GM19238 (cell line): ENCODE data around the gene DOCK9.

Experiments used
- DNase-seq: peaks from one replicate; pipeline ENCODE4 v3.0.0; 2011; ENCODE audit warnings: low spot score; ENCODE audit not compliant: insufficient read length

DOCK9 gene

DNA sequence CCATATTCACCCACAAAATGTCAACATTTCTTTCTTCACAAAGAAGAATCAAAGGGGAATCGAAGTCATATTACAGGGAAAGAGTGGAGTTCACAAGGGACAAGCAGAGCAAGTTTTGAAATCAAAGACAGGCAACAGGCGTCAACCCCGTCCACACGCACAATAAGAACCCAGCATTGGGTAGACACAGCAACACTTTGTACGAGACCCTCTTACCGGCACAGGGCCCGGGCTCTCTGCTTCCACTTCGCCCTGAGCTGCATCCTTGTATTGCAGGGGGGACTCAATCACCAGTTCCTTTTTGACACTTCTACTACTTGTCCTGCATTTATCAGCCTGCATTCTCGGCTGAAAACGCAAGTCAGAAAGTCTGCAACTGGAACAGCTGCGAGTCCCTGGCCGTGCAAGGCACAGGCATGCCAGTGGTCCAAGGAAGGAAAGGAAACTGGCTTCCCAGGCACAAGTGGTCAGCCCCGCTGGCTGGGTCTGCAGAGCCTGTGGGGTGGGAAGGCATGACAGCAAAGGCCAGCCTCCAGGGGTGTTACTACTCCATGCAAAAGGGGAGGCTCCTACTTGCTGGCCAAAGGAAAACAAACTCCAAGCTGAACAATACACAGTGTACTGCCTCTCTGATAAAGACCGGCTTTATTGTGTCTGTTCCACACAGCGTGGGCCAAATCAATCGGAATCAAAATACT is at the start of gene DOCK9:
Gene DOCK9, minus strand, starts transcription at position 497 of the 698 bp plus-strand sequence. Its CDS starts 155 bp downstream, at position 342.
- no peak for DNase-seq

GRCh38 chr13:99027260-99027659 is 49.4 kb upstream of the DOCK9 start:
- no peak for DNase-seq

- DNase-seq, result no peak
Measured at GRCh38 chr13:99022941-99023340, 45.1 kb upstream of the DOCK9 start.

GRCh38 chr13:99018418-99019180 is 40.7 kb upstream of the DOCK9 start:
- no peak for DNase-seq

DNA sequence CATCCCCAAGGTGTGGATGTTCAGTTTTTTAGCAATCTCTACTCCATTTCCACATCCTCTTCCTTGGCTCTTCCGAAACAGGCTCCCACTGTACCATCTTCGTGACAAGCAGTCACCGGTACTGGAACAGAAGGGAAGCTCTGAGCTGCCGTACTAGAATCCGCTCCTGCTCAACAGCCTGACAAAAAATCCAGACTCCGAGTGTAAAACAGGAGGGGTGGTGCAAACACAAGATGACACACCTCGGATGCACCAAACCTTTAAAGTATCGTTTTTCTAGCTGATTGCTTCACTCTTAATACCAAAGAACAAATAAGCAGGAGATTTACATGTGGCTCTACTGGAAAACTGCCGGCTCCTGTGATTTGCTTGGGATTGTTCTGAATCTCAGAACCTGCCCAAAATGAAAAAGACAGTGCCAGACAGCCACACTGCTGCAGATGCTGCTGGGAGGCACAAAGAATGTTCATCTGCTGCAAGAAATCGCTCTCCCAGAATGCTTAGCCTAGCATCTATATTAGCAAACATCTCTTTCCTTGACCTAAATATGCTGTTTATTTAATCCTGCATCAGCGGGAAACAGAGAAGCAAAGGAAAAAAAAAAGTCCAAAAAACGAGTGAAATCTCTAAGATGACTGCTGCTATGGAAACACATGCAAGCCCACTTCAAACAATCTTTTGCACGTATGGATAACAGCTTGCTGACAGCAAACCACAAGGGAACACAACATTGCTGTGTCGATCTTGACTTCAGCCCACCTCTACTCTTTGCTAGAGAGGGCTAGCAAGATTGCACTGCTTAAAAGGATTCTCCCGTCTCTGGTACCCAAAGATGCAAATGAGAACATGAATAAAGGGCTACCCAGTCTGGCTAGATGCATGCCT is 38.0 kb upstream of the DOCK9 start:
- no peak for DNase-seq

DNA sequence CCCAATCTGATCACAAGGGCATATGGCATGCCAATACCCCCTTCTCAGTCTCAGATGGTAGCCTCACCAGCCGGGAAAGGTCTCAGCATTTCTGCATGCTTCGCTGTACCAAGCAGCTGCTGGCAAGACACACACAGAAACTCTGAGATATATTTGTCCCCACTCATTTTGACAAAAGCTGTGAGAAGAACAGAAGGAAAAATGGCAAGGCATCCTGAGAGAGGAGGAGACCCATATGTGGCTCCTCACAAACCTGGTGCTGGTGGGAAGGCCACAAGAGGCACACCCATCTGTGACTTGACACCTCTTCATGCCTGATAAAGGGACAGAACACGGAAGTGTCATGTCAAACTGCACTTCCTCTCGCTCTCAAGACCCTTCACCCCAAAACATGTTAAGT is 36.7 kb upstream of the DOCK9 start:
- DNase-seq, result no peak

GRCh38 chr13:99013951-99014350 is 36.1 kb upstream of the DOCK9 start:
- no peak for DNase-seq

DNA sequence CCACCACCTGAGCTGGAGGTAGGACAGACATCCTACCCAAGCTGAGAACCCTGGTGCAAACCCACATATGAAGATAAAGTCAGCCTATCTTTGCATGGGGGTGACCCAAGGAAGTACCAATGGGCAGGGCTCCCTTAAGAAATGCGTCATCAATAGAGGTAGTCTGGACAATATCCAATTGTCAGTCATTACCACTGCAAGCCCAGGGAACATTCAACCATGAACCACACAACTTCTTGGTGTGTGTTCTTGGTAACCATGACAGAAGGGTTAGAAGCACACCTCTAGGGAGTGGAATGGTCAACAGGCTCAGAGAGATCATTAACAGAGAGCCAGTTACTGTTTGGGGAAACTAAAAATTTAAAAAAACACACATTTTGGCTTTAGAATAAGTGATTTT is 34.7 kb upstream of the DOCK9 start:
- DNase-seq, result no peak

DNA sequence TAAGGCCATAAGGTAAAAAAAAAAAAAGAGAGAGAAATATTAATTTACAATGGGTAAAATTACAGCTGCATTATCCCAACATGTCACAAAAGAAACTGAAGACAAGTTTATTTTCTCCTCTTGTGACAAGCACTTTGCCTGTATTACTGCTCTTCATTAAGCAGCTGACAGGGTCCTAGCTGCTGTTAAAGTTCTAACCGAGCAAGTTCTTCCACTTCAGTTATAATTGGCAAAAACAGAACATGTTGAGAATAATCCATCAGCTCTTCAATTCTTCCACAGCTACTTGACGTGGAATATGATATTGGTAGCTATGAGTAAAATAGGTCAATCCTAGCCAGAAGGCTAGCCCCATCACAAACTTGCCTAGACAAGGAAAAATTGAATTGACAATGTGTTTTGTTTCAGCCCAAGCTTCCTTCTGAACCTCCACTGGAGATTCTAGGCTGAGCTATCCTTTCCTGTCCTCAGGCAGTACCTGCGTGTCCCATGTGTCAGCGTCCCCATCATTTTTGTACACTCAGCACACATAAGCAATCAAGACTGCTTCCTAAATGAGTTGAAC is 32.2 kb upstream of the DOCK9 start:
- no peak for DNase-seq

DNA sequence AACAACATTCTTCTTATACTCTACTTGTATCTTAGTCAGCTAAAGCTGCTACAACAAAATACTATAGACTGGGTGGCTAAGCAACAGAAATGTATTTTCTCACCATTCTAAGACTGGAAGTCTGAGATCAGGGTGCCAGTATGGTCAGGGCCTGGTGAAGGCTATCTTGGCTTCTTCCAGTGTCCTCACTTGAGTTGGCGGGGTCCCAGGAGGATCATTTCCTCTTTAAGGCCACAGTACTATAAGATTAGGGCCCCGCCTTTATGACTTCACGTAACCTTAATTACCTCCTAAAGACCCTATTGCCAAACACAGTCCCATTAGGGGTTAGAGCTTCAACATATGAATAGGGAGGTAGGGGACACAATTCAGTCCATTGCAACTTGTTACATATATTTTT is 30.7 kb upstream of the DOCK9 start:
- DNase-seq, result no peak

GRCh38 chr13:99007414-99007986 is 29.6 kb upstream of the DOCK9 start:
- no peak for DNase-seq

- no peak for DNase-seq
Measured at GRCh38 chr13:99005609-99006008, 27.7 kb upstream of the DOCK9 start.

- no peak for DNase-seq
Measured at GRCh38 chr13:99004978-99005377, 27.1 kb upstream of the DOCK9 start.

DNA sequence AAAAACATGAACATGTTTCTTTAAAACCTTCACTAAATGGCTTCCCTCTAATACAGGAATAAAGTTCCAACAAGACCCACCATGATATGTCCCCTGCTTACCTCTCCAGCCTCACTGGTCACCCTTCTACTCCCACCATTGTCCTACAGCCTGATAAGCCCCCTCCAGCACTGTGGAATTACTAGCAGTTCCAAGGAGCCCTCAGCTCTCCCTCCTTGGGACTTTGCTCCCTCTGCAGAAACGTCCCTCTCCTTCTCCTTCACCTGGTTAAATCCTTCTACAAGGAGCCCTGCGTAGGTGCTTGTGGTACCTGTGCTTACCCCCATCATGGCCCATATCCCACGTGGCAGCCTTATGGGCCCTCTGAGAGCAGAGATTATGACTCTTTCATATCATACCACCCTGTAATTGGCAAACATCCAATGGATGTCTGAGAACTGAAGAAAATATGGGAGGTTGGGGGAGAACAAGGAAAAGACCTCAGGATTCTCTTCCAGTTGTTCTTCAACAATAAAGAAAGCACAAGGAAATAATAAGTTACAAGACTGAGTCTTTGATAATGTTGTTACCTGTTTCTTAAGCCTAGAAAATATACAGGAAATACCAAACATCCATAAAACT is 26.1 kb upstream of the DOCK9 start:
- DNase-seq, result no peak

DNA sequence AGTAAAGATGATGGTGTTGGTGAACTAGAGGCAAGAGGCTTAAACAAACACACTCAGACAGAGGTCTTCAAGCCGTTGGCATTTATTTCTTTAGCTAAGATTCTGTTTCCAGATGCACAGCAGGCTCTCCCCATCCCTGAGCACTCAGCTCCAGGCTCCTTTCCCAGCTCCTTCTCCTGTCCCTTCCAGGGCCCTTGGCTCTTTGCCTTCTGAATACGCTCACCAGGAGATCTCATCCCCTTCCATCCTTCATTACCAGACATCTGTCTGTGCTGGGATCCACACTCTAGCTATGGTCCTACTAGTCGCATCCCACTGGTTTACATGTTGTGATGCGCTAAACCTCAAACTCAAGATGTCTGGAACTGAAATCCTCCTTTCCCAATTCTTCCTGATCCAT is 25.3 kb upstream of the DOCK9 start:
- DNase-seq, result no peak

DNA sequence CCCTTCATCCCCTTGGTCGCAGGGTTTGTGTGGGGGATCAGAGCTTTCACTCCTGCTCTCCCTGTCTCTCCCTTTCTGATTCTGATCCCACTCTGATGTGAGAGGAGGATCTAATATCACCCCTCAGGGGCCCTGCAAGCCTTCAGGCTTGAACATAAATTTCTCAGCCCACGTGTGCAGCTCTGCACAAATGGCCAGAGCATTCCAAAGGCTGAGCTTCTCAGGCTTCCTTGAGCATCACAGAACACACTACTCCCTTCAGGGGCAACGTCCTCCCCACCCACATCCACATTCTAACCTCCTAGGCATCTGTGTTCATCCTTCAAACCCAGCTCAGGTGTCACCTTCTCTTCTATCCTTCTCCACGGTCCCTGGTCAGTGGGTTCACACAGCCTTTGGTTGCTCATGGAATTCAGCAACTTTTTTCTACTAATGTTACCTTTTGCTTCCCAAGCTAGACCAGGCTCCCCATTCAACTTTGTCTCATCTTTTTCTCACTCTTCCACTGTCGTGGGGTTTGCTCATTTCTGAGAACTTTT is 24.4 kb upstream of the DOCK9 start:
- no peak for DNase-seq

DNA sequence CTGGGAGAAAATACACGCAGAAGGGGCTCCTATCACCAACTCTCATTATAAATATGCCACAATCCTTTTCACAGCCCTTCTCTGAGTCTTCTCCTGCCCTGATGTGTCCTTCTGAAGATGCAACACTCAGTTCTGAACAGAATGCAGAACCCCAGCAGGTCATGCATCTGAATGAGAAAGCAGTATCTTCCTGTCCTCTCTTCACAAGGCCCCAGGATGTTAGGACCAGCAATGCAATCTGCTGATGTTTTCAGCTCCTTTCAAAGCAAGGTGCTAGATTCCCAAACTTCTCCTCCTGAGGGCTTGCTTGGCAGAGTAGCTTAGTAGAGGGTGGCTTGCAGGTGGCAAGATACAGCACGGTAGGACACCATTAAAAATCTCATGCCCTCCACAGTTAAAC is 22.3 kb upstream of the DOCK9 start:
- DNase-seq, result no peak

- DNase-seq, result no peak
Measured at GRCh38 chr13:98999639-98999952, 21.7 kb upstream of the DOCK9 start.

DNA sequence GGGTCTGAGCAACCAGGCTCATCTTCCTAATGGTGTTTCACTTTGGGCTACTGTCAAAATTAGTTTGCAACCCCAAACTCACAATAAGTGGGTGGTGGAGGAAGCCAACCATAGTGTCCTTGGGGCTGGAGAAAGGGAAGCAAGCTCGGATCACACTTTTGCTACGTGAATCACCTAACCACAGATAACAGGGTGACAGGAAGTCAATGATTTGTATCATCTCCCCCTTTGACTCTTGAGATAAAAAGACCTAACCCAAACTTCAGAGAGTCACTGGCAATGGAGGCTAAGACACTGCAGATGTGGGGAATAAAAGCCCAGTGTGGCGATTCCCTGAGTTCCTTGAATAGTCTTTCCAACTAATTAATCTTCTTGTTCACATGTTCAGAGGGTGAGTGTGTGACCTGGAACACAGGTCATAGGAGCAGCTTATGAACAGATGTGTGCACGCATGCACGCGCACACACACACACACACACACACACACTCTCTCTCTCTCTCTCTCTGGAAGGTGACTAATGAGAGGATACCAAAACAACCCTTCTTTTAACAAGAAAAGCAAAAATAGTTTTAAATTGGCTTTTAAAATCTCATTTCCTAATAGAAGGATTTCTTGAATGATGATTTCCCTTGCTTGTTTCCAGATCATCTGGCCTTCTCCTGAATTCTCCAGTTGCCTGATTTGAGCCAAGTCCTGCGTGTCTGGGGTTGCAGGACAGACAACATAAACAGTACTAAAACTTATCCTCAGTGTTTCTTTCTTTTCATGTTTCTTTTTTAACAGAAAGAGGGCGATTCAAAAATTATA is 21.2 kb upstream of the DOCK9 start:
- no peak for DNase-seq
